Measurements from ENCODE around the gene SMURF2. TPM values are rescaled to one million over a fixed set of nuclear protein-coding genes. Genes with fewer than 3 reads are reported as not detected.

SMURF2 gene
- polyA plus RNA-seq, 1 of the 3 experiments (the other 2 are of a cell fraction), result 36.6 TPM

GRCh38 chr17:64653325-64653984 is 8.7 kb downstream of the SMURF2 start:
- Histone ChIP-seq H3K9ac (no peak overlapping the region), H4K20me1 (ENCODE audit: insufficient read depth) (peaks cover 98% of the 10 kb centered on the region), H3K79me2 (ENCODE audit: insufficient read depth) (peaks cover 100% of the 10 kb centered on the region), H3K27ac (ENCODE audit: low read depth in 2 of 2, low read length in 1 of 2) (peak overlapping the region in 1 of 2 experiments; percentile 33; a peak in 2 of 4 replicates), H3K9me3 (peaks cover 10% of the 10 kb centered on the region), H3K4me1 (ENCODE audit: control insufficient read depth in 1 of 2, insufficient read depth in 2 of 2, low read depth in 1 of 2, low read length in 1 of 2) (peaks cover 2 to 31% of the 10 kb centered on the region in 2 experiments), H3K27me3 (ENCODE audit: insufficient read depth) (no peaks in the 10 kb centered on the region), H2AFZ (ENCODE audit: low read depth) (no peak overlapping the region), H3K4me3 (ENCODE audit: low read depth in 2 of 2, low read length in 1 of 2) (peak overlapping the region in 1 of 2 experiments; percentile 1; a peak in 1 of 4 replicates), H3K9me2 (no peaks in the 10 kb centered on the region), H3F3A (replicated peaks; ENCODE audit: insufficient read depth) (peaks cover 76% of the 10 kb centered on the region), H3K4me2 (peak overlapping the region; percentile 25; the same call in 1 of the 2 replicates), H3K36me3 (replicated peaks in 1 of 2; ENCODE audit: control insufficient read depth in 1 of 2, insufficient read depth in 2 of 2, low read length in 1 of 2) (peaks cover 0 to 48% of the 10 kb centered on the region in 2 experiments)
- CTCF ChIA-PET, result no interaction called here
- 79% methylated on average over 6 of the region's 6 CpGs for WGBS (ENCODE audit: low lambda C conversion rate)
- no peak for TF ChIP-seq RXRA (IDR thresholded peaks at IDR 0.05; ENCODE audit: borderline replicate concordance, low read depth)
- TF ChIP-seq MEF2A (IDR thresholded peaks at IDR 0.05; ENCODE audit: borderline replicate concordance, low read depth), result no peak
- no peak for TF ChIP-seq TCF12 (IDR thresholded peaks at IDR 0.05)
- no peak for TF ChIP-seq RFX5 (IDR thresholded peaks at IDR 0.05; ENCODE audit: low read length)
- no peak for TF ChIP-seq TAF1 (IDR thresholded peaks at IDR 0.05; ENCODE audit: borderline replicate concordance, low read depth, low read length)
- TF ChIP-seq FOXM1 (IDR thresholded peaks at IDR 0.05; ENCODE audit: low read depth), result no peak
- no peak for TF ChIP-seq NRF1 (IDR thresholded peaks at IDR 0.05; ENCODE audit: low read depth, low read length)
- TF ChIP-seq REST (IDR thresholded peaks at IDR 0.05; ENCODE audit: low read depth, low read length), result no peak
- TF ChIP-seq PBX3 (IDR thresholded peaks at IDR 0.05), result no peak
- TF ChIP-seq FOXJ3 (CRISPR knock-in tag; IDR thresholded peaks at IDR 0.05), result no peak
- no peak for TF ChIP-seq FOSL2 (IDR thresholded peaks at IDR 0.05; ENCODE audit: borderline replicate concordance, low read depth)
- no peak for TF ChIP-seq GABPA (IDR thresholded peaks at IDR 0.05; ENCODE audit: low read depth)
- TF ChIP-seq EZH2phosphoT487 (IDR thresholded peaks at IDR 0.05; ENCODE audit: borderline replicate concordance, low read depth), result no peak
- no peak for TF ChIP-seq POLR2AphosphoS5 (IDR thresholded peaks at IDR 0.05; ENCODE audit: low read depth, low read length)
- TF ChIP-seq TEAD4 (IDR thresholded peaks at IDR 0.05; ENCODE audit: borderline replicate concordance, insufficient read depth), result no peak
- no peak for TF ChIP-seq ZBTB33 (IDR thresholded peaks at IDR 0.05; ENCODE audit: borderline replicate concordance, low read depth)
- TF ChIP-seq USF2 (IDR thresholded peaks at IDR 0.05; ENCODE audit: borderline replicate concordance, low read depth, low read length), result no peak
- TF ChIP-seq SIN3A (IDR thresholded peaks at IDR 0.05; ENCODE audit: borderline replicate concordance, low read depth, low read length), result no peak
- no peak for TF ChIP-seq RCOR1 (IDR thresholded peaks at IDR 0.05; ENCODE audit: low read length)
- DNase-seq, result no peak
- POLR2A ChIA-PET, result no interaction called here
